NCI-H446 (cell line): ENCODE measurements around the gene YTHDF1.

Experiments
- DNase-seq, 2 experiments: peaks; one replicate each; lab custom pipeline; 2025; lab: John Stamatoyannopoulos, UW

Gene YTHDF1

DNA sequence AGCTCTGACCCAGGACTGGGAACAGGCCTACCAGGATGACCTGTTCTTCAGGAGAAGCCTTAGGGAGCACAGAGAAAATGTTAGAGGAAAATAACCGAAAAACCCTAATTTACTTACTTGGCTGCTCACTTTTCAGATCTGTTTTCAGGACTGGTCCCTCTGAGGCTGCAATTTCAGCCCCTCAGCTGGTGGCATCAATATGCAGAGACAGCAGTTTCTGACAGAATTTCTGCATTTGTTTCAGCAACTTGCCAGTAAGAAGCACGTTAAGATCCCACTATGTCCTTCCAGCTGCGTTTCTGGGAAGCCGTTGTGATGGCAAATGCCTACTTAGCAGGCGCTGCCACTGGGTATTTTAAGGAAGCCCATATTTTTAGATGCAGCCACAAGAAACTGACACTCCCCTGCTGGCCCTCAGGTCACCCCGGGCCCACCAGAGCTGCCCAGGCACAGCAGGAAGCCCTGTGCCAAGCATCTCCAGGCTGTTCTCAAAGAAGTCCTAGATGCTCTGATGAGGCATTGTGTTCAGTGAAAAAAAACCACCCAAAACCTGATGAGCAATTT lies 7.5 kb downstream of the YTHDF1 start:
- DNase-seq, result no peak

DNA sequence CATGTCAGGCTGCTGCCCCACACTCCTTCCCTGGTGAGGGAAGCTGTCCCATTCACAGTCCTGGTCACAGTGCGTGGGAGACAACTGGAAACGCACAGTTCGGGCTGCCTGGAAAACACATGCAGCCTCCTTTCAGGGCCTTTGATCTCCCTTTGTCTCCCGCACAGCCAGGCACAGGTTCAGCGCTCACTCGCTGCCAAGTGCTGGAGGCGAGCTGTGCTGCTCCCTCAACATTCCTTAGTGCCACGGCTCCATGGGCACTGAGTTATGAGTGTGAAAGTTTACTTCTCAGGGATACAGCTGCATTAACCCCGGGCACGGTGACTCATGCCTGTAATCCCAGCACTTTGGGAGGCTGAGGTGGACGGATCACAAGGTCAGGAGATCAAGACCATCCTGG lies 9.1 kb downstream of the YTHDF1 start:
- no peak for DNase-seq

DNA sequence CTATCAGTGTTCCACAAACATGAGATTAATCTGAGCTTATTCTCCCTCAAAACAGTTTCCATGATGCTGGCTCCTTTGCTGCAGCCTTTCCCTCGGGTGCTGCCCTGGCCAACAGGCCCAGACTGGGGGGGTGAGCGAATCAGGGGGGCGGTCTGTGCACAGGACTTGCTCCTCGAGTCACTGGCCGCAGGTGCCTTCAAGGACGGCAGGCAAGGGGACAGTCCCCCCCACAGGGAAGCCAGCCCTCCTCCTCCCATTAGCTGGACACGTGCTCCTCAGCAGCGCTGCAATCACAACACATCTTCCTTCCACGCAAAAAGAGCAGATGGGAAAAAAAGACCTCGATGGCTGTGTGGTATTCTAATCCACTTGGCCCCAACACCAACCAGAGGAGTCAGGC lies 10.0 kb downstream of the YTHDF1 start:
- no peak for DNase-seq

DNA sequence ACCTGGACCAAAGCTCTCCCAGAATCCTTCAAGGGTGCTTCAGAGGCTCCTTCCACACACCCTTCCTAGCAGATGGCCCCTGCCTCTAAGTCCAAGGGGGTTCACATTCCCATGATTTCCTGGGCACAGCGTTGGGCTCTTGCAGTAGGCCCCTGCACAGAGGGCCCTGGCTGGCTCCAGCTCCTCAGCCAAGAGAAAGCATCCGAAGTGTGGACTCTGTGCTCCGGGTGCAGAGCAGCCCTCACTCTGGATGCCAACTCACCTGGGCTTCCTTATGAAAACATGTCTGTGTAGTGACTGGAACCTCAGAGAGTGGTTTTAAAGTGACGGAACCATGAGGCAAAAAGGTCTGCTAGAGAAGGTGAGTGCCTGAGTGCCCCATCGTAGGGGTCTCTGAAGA lies 11.6 kb downstream of the YTHDF1 start:
- no peak for DNase-seq

DNA sequence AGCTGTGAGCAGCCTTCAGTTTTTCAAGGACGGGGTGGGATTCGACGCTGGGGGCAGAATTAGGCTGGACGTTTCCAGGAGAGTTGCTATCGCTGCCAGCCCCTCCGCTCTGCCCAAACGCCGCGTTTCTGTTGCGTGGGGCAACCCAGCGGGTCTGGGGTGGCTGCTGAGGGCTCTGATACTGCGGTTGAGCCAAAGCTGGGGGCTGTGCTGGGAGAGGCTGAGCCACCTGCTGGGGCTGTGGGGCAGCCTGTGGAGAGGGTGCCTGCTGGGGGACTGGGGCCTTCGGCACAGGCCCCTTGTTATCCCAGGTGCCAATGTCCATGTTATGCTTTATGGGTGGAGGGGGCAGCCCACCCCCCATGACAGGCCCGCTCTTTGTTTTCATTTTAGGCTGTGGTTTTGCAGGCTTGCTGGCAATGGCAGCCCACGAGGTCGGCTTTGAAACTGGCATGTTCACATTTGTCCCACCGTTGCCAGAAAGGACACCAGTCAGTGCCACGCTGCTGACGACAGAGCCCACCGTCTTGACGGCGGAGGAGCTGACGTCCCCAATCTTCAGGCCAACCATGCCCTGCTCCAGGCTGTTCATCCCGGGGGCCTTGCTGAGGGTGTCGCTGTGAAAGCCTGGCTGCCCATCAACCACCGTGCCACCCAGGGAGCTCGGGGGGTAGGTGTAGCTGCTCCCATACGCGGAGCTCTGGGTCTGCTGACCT lies 13.0 kb downstream of the YTHDF1 start:
- no peak for DNase-seq

DNA sequence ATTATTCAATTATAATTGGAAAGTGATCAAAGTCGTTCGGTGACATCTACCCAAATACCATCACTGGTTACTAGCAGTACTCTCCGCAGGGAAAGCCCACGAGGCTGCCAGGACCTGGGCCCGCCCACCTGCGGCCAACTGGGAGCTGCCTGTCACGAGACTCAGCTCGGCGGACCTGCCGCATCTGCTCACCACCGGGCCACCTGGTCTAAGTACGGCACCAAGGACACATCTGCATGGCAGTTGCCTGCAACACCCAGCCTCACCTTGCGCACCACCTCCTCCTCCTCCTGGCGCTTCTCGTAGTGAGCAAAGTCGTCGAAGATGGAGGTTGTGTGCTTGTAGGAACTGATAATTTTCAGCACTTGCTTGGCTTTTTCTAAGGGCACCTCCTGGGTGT lies 13.9 kb downstream of the YTHDF1 start:
- no peak for DNase-seq

DNA sequence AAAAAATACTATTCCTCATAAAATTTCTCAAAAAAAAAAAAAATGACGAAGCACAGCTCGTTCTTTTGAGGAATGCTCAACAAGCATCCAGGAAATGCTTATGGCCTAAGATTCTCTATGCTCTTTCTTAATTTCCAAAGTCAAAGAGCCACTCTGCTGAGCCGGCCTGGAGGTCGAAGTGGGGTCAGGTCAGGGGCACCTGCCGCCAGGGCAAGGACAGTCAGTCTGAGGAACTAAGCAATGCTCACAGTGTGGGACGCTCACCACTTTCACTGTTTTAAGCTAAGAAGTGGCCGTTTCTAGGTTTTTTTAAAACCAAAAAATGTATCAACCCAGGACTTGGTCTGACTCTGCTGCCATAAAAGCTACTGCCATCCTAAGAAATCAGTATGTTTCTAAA lies 17.3 kb downstream of the YTHDF1 start:
- no peak for DNase-seq

DNA sequence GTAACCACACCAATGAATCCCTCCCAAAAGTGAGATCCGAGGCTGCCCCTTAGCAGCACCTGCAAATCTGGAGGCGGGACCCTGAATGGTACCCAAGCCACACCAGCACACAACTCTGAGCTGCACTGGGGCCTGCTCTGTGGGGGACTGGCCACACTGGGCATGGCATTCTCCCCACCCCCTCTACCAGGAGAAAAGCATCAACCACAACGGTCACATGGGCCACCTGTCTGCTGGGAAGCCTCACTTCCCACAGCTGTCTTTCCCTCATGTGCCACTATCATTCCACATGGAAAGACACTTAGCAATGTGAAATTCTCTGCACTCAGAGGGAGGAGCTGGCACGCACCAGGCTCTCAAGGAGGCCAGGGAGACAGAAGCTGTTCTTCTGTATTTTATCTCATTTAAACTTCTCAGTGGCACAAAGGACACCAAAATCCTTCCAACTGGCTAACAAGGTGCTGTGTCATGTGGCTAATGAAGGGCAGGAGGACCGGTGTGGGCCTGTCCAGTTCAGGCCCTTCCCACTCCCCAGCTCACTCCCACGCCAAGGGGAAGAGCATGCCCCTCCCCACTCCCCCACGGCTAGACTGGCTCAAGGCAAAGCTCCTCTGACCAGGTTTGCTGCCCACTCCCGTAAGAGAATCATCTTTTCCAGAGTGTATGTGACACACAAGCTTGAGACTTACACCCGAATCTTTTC lies 19.0 kb downstream of the YTHDF1 start:
- DNase-seq, result no peak

DNA sequence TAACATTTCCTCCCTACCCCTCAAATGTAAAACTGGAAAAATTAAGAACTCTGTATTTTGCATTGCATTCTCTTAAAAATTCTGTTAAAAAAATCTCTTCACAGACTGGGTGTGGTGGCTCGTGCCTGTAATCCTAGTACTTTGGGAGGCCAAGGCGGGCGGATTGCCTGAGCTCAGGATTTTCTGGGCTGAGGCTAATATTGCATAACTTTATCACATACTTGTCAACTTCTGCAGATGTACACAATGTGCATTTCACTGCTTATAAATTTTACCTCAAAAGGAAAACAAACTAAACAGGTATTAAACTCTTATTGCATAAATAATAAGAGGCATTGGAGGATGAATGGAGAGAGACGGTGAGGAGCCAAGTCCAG lies 21.1 kb downstream of the YTHDF1 start:
- DNase-seq, result no peak

DNA sequence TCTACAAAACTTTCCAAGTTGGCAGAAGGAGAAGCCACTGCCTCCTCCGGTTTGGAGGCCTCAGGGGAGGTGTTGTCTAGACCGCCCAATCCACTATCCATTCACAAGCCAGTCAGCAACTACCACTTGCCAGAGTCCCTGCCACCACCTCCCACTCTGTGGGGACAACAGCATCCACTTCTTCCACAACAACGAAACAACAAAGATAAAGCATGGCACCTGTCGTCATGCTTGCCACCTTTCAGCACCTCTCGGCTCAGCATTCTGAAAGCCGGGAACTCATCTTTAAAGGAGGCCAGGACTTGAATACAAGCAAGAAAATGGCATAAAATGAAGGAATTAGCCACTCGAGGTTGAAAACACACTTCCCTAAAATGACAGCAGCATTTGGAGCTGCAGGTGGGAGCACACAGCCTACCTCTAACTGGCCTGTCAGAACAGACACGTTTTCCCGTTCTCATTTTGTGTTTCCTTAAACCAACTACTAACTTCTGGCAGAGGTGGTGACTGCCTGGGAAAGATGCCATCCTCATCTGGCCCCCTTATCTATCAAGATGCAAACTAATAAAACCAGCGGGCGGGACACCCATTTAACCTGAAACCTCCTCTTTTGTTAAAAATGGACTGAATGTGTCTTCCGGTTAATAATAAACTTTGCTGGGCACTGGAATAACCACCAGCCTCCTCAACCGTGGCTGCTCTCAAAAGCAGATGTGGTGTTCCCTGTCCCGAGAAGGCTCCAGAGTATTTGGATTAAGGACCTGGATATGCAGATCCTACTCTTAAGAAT lies 21.7 kb downstream of the YTHDF1 start:
- no peak for DNase-seq

DNA sequence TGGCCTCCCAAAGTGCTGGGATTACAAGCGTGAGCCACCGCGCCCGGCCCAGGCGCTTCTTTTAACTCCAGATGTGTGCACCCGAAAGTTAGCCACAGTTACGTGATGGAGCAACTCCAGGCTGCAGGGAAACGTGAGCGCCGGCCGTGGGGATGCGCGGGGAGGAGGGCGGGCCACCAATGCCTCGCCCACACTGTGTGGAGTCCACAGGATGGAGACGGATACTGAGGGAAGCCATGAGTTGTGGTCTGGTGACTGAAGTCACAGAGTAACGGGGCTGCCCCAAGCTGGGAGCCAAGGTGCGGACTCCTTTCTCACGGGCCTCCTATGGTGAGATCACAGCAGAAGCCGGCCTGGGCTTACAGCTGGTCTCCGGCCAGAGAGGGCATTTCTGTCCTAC lies 23.2 kb downstream of the YTHDF1 start:
- no peak for DNase-seq

DNA sequence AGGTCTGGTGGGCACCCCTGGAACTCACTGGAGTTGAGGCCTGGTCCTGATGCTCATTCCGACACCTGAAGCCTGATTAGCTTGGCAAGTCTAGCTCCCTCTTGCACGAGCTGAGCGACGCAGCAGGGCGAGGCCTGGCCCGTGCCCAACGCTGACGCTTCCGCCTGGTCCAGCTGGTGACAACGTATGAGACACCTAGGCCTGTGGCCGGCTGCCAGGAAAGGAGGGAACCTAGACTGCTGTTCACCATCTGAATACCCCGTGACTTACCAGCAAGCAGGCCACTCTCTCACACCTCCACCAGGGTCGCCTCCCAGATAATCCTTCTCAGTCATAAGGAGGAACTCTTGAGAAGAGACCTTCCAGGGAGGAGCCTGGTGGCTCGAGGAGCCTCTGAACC lies 24.5 kb downstream of the YTHDF1 start:
- DNase-seq, result peak; percentile 56 to 62

DNA sequence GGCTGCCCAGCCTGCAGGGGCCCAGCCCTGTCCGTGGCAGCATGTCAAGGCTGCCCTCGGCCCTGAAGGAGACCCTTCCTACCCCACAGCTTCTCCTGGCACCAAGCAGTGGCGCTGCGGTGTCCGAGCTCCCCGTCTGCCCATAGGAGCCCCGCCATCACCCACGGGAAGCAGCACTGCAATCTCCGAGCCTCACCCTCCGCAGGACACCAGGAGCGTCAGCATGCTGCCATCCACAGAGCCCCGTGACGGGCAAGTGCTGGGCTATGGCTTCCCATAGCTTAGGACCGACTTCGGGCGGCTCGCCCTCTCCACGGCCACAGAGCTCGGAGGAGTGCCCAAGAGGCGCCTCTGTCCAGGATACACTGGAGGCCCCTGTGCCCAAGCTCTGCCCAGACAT lies 25.1 kb downstream of the YTHDF1 start:
- no peak for DNase-seq

DNA sequence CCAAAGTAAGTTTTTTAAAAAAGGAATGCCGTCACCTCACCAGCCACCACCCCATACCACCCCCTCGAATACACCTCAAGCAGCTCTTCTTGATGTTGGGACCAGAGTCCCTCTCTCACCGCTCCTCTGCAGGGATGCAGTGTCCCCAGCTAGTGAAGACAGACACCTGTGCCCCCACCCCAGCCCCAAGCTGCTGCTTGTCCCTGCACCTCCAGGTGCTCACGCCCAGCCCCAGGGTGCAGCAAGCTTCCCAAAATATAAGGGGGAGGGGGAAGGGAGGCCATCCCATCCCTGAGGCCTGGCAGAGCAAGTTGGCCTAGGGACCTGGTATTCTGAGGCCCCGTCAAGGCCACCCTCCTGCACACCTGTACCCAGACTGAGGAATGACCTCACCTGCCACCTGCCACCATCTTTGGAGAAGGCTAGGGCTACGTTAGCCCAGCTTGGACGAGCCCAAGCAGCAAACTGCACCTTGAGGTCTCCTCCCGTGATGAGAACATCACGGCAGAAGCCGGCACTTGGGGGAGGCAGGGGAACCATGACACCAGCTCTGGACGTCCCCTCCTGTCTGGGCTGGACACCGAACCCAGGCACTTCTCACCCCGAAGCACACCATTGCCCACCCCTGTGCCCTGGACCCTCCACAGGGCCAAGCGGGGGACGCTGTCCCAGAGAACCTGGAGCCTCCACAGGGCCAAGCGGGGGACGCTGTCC lies 25.9 kb downstream of the YTHDF1 start:
- DNase-seq, result no peak

DNA sequence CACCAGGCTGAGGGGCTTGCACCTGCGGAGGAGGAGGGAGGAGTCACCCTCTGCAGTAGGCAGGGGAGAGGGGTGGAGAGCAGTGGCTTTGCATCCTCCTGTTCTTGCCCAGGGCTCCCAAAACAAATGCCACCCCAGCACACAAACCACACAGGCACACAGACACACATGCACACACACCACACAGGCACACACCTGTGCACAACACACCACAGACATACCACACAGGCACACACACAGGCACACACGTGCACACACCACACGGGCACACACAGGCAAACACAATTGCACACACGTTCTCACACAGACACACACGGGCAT lies 26.6 kb downstream of the YTHDF1 start:
- DNase-seq, result no peak

DNA sequence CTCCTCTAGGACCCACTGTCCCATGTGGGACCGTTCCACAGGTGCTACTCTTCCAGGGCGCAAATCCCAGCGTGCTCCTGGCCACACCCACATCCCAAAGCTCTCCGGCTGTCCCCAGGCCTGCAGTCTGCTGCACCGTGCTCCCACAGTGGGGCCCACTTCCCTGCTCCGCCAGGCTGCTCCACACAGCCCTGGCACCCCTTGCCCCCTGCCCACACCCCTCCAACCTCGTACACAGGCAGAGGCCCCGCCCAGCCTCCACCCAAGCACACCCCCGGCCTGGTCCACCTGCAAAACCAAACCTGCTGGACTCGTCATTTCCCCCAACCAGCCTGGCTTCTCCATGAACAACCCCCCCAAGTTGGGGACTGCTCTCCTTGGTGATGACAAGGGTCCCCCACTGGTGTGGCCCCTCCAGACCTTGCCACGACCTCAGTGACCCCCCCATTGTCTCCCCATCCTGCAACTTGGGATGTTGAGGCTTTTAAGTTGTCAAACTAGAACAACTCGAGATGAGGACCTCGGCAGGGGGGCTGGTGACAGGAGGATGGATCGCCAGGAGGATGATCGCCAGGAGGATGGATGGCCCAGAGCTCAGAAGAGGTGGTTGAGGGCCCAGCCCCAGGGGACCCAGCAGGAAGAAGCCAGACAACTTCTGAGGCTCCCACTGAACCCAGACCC lies 27.1 kb downstream of the YTHDF1 start:
- DNase-seq, result no peak

DNA sequence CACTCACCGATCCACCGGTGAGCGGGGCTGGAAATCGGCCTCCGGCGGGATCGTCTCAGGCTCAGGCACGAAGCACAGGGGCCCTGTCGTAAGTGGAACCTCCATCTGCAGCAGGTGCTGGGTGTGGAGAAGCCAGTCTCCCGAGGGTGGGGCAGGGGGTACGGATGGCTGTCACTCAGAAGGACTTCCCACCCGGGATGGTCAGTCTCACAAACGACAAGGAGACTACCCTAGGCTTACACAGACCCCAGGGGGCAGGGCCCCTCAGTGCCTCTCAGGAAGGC lies 27.8 kb downstream of the YTHDF1 start:
- DNase-seq, result no peak

DNA sequence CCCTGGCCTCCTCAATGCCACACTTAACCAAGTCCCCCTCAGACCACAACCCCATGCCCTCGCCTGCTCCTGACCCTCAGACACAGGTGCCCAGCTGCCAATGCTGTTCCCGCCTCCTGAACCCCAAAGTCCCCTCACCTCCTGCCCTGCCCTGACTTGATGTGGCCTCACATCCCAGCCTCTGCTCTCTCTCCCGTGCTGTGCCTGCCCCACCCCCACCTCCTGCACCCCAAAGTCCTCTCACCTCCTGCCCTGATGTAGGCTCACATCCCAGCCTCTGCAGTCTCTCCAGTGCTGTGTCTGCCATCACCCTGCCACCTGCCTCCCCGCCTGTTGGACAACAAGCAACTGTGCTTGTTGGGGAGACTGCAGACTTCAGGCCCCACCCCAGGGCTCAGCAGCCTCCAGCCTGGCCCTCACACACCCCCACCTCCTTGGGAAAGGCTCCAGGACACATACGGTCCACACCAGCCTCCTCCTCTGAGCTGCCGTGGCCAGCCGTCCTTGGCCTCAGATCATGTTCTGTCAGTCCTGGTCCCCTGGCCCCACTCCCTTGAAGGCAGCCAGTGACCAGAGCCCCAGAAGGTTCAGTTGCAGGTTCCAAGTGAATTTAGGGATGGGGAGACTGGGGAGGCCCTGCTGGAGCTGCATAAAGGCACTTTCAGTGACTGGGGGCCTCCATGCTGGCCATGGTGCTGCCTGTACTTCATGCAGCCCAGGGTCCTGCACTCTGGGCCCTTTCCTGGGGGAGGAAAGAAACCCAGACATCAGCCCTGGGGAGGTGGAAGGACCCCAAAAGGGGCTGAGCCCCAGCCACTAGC lies 28.4 kb downstream of the YTHDF1 start:
- no peak for DNase-seq

DNA sequence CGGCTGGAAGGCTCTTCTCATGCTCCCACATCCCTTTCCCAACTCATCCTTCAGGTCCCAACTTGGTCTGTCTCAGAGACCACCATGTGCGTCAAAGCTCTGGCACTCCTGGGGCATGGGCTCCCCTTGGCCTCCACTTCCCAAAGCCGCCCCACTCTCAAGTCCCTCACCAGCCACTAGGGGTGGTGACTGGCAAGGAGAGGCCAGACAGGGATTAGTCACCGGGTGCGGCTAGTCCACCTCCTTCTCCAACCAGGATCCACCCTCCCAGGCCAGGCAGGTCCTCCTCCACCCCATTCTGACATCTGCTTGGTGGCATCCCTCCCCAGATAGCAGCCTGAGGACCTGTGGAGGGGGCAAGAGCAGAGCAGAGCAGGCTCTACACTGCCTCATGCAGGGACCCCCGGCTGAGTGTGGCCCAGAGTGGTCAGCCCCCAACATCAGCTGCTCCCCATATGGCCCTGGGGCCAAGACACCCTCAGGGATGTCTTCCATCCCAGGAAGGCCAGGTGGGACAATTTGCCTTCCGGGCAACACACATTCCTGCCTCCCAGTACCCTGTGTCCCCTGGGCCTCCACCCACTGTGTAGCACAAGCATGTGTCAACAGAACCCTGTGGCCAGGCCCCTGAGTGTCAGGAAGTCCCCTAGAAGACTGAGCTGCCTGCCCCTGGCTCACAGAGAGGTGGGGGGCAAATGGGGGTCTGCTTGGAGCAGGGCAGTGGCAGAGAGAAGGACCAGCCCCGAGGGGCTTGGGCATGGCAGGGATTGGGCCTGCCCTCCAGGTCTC lies 29.2 kb downstream of the YTHDF1 start:
- DNase-seq, result no peak

DNA sequence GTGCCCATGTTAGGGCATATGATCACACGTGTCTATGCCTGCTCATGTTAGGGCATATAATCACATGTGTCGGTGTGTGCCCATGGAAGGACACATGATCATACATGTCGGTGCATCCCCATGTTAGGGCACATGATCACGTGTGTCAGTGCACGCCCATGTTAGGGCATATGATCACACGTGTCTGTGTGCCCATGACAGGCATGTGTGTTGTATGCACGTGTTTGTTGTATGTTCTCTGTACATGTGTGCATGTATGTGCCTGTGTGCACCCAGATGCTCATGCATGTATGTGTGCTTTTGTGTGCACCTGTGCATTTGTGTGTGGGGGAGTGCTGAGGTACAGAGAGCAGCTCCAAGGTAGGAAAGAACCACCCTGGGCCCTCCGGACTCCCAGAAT lies 29.8 kb downstream of the YTHDF1 start:
- no peak for DNase-seq
